ENCODE data around the gene TUBB4B.

Gene TUBB4B

GRCh38 chr9:137240841-137241489 lies at the start of gene TUBB4B:
Gene TUBB4B, plus strand, starts transcription at chr9:137241287. Its CDS starts 74 bp downstream, at chr9:137241361.
- peak; percentile 94 to 96 for DNase-seq

GRCh38 chr9:137191691-137192447 lies 49.2 kb upstream of the TUBB4B start:
- no peak for DNase-seq

GRCh38 chr9:137192448-137192780 lies 48.7 kb upstream of the TUBB4B start:
- no peak for DNase-seq

GRCh38 chr9:137192859-137193258 lies 48.2 kb upstream of the TUBB4B start:
- no peak for DNase-seq

- no peak for DNase-seq
These were observed 47.3 kb upstream of the TUBB4B start for GRCh38 chr9:137193771-137194170.

- DNase-seq, result no peak
These were observed 46.7 kb upstream of the TUBB4B start for GRCh38 chr9:137194388-137194787.

GRCh38 chr9:137194909-137195308 lies 46.2 kb upstream of the TUBB4B start:
- no peak for DNase-seq

GRCh38 chr9:137195525-137196220 lies 45.4 kb upstream of the TUBB4B start:
- no peak for DNase-seq

- DNase-seq, result no peak
These were observed 42.8 kb upstream of the TUBB4B start for GRCh38 chr9:137198051-137198901.

- DNase-seq, result no peak
These were observed 42.2 kb upstream of the TUBB4B start for GRCh38 chr9:137198902-137199283.

GRCh38 chr9:137199411-137200121 lies 41.5 kb upstream of the TUBB4B start:
- no peak for DNase-seq

- DNase-seq, result peak; percentile 98 to 99
These were observed 40.5 kb upstream of the TUBB4B start, which contains the start of gene TPRN for GRCh38 chr9:137200311-137201204. Gene TPRN, minus strand, starts transcription at chr9:137200741. Its CDS starts 30 bp downstream, at chr9:137200711.

GRCh38 chr9:137201205-137201868 lies 39.8 kb upstream of the TUBB4B start:
- DNase-seq, result no peak

- DNase-seq, result no peak
These were observed 38.1 kb upstream of the TUBB4B start for GRCh38 chr9:137202966-137203365.

GRCh38 chr9:137204731-137205125 lies 36.4 kb upstream of the TUBB4B start:
- no peak for DNase-seq

GRCh38 chr9:137205126-137206069 lies 35.7 kb upstream of the TUBB4B start, which contains the start of the genes NDOR1 and TMEM203:
Gene NDOR1, plus strand, starts transcription at chr9:137205700. Its CDS starts 78 bp downstream, at chr9:137205778.
Gene TMEM203, minus strand, starts transcription at chr9:137205648. Its CDS starts 234 bp downstream, at chr9:137205414.
- peak; percentile 96 to 97 for DNase-seq

- DNase-seq, result no peak
These were observed 34.5 kb upstream of the TUBB4B start for GRCh38 chr9:137206602-137207001.

GRCh38 chr9:137211532-137211931 lies 29.6 kb upstream of the TUBB4B start:
- no peak for DNase-seq

- no peak for DNase-seq
These were observed 28.6 kb upstream of the TUBB4B start for GRCh38 chr9:137212520-137212919.
